HG02840 (cell line): ENCODE data around the gene NTM.

Source experiments
- ATAC-seq: cut with Tn5 transposase; IDR thresholded peaks from one replicate; pipeline ENCODE4 v1.9.1; 2021; ENCODE audit warnings: mild to moderate bottlenecking, moderate library complexity, moderate number of reproducible peaks; ENCODE audit not compliant: unreplicated experiment, low FRiP score

The NTM gene

GRCh38 chr11:131458421-131458820, 88.0 kb downstream of the NTM start:
- ATAC-seq: no peak

GRCh38 chr11:131460931-131461330, 90.5 kb downstream of the NTM start:
- ATAC-seq: no peak

- no peak for ATAC-seq
These were observed 92.2 kb downstream of the NTM start for GRCh38 chr11:131462622-131463021.

GRCh38 chr11:131463162-131463561, 92.7 kb downstream of the NTM start:
- no peak for ATAC-seq

- ATAC-seq: no peak
These were observed 93.4 kb downstream of the NTM start for GRCh38 chr11:131463649-131464425.

- ATAC-seq: no peak
These were observed 94.0 kb downstream of the NTM start for GRCh38 chr11:131464461-131464860.

GRCh38 chr11:131465039-131465438, 94.6 kb downstream of the NTM start:
- no peak for ATAC-seq

- no peak for ATAC-seq
These were observed 95.3 kb downstream of the NTM start for GRCh38 chr11:131465746-131466145.

GRCh38 chr11:131467645-131468394, 97.4 kb downstream of the NTM start:
- ATAC-seq: no peak

- no peak for ATAC-seq
These were observed 98.2 kb downstream of the NTM start for GRCh38 chr11:131468565-131468964.

- no peak for ATAC-seq
These were observed 100.0 kb downstream of the NTM start for GRCh38 chr11:131470216-131470925.

GRCh38 chr11:131471976-131472375, 101.6 kb downstream of the NTM start:
- ATAC-seq: no peak

- ATAC-seq: no peak
These were observed 104.5 kb downstream of the NTM start for GRCh38 chr11:131474947-131475346.

- ATAC-seq: no peak
These were observed 105.9 kb downstream of the NTM start for GRCh38 chr11:131476266-131476665.

- ATAC-seq: no peak
These were observed 107.9 kb downstream of the NTM start for GRCh38 chr11:131478341-131478740.

- no peak for ATAC-seq
These were observed 110.9 kb downstream of the NTM start for GRCh38 chr11:131481303-131481702.

- no peak for ATAC-seq
These were observed 111.6 kb downstream of the NTM start for GRCh38 chr11:131481971-131482370.

GRCh38 chr11:131483453-131483852, 113.0 kb downstream of the NTM start:
- ATAC-seq: no peak

- no peak for ATAC-seq
These were observed 113.5 kb downstream of the NTM start for GRCh38 chr11:131483877-131484276.

GRCh38 chr11:131486100-131486499, 115.7 kb downstream of the NTM start:
- ATAC-seq: no peak

- no peak for ATAC-seq
These were observed 116.7 kb downstream of the NTM start for GRCh38 chr11:131486937-131487635.
